ENCODE measurements around the gene LPAR5. TPM values are rescaled to one million over a fixed set of nuclear protein-coding genes. Genes with fewer than 3 reads are reported as not detected.

Gene LPAR5
- total RNA-seq, 1 donor from 2014 or later = 2.1 TPM

DNA sequence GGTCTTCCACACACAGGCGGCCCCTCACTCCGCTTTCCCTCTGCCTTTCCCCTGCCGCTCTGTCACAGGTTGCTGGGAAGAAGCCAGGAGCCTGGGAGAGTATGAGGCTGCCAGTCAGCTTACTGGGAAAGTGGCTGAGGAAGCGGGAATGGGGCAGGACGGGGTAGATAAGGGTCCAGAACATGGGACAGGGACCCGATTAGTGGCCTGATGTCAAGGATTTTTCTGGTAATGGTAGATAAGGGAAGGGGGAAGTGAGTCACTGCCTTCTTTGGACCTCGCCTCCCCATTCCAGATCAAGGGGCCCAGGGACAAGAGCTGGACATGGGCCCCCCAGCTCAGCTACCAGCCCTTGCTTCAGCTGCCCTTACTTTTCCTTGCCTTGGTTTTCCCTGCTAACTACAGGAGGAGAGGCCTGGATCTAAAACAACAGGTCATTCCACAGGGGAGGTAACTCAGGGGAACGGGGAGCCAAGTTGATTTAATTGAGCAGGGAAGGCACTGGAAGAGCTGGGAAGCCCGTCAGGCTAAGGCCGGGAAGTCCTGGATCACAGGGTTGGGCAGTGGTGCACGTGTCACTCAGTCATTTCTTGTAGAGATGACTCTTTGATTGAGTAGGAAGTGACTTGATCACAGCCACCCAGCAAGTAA lies 3.5 kb upstream of the LPAR5 start:
- no peak for FAIRE-seq
- TF ChIP-seq, protein P1, sequence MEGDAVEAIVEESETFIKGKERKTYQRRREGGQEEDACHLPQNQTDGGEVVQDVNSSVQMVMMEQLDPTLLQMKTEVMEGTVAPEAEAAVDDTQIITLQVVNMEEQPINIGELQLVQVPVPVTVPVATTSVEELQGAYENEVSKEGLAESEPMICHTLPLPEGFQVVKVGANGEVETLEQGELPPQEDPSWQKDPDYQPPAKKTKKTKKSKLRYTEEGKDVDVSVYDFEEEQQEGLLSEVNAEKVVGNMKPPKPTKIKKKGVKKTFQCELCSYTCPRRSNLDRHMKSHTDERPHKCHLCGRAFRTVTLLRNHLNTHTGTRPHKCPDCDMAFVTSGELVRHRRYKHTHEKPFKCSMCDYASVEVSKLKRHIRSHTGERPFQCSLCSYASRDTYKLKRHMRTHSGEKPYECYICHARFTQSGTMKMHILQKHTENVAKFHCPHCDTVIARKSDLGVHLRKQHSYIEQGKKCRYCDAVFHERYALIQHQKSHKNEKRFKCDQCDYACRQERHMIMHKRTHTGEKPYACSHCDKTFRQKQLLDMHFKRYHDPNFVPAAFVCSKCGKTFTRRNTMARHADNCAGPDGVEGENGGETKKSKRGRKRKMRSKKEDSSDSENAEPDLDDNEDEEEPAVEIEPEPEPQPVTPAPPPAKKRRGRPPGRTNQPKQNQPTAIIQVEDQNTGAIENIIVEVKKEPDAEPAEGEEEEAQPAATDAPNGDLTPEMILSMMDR (IDR thresholded peaks at IDR 0.05; ENCODE audit: insufficient read depth, low read length, severe bottlenecking) = no peak
- Histone ChIP-seq H3K4me3 (ENCODE audit: low read depth, low read length) (no peak overlapping the region), H3K27me3 (ENCODE audit: control insufficient read depth, insufficient read depth, low read length) (no peaks in the 10 kb centered on the region), H3K36me3 (ENCODE audit: control insufficient read depth, insufficient read depth, low read length) (no peaks in the 10 kb centered on the region)
- no peak for DNase-seq (ENCODE audit: low read depth)

DNA sequence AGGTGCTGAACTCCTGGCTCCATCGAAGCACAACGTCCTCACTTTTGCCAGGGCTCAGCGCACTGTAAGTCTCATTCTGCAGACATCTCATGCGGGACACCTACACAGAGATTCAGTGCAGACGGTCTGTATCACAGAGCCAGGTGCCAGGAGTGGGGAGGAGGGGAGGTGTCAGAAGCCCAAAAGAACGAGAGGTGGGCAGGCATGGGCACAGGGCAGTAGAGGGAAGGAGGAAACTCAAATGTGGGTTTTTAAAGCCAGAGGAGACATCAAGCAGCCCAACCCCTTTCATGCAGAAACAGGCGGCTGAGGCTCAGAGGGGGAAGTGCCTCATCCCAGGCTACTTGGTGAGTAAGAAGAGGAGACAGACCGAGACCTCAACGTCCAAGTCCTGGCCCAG lies 2.5 kb upstream of the LPAR5 start:
- Histone ChIP-seq H3K36me3 (ENCODE audit: control insufficient read depth, insufficient read depth, low read length) (no peaks in the 10 kb centered on the region), H3K4me3 (ENCODE audit: low read depth, low read length) (no peak overlapping the region), H3K27me3 (ENCODE audit: control insufficient read depth, insufficient read depth, low read length) (no peaks in the 10 kb centered on the region)
- TF ChIP-seq, protein P1 (IDR thresholded peaks at IDR 0.05; ENCODE audit: insufficient read depth, low read length, severe bottlenecking) = no peak
- no peak for FAIRE-seq
- no peak for DNase-seq (ENCODE audit: low read depth)

DNA sequence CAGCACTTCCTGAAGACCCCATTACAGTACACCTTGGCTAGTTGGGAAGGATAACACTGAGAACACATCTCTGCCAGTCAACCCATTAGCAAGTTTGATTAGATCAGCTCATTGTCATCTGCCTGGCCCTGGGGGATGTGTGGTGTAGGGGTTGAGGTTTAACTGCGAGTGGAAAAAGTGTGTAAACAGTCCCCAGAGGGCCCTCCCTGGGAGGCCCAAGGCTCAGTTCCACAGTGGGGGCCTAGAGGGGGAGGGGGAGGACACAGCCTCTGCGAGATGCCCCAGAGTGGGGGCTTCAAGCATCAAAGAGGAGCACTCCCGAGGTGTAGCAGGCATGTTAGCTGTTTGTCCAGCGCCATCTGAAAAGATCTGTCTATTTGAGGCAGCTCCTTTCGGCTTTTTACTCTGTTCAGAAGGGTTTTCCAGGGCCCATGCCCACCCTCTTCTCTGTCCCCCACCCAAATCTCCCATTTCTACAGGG lies 344 bp downstream of the LPAR5 start:
- Histone ChIP-seq H3K4me3 (ENCODE audit: low read depth, low read length) (peak overlapping the region; percentile 35), H3K27me3 (ENCODE audit: control insufficient read depth, insufficient read depth, low read length) (no peaks in the 10 kb centered on the region), H3K36me3 (ENCODE audit: control insufficient read depth, insufficient read depth, low read length) (no peaks in the 10 kb centered on the region)
- FAIRE-seq = no peak
- TF ChIP-seq, protein P1 (IDR thresholded peaks at IDR 0.05; ENCODE audit: insufficient read depth, low read length, severe bottlenecking) = no peak
- no peak for DNase-seq (ENCODE audit: low read depth)

GRCh38 chr12:6632026-6632983 lies 3.5 kb downstream of the LPAR5 start:
- Histone ChIP-seq H3K27me3 (ENCODE audit: control insufficient read depth, insufficient read depth, low read length) (no peaks in the 10 kb centered on the region), H3K4me3 (ENCODE audit: low read depth, low read length) (no peak overlapping the region), H3K36me3 (ENCODE audit: control insufficient read depth, insufficient read depth, low read length) (no peaks in the 10 kb centered on the region)
- FAIRE-seq (no peak), DNase-seq (ENCODE audit: low read depth) (no peak)
- TF ChIP-seq, protein P1 (IDR thresholded peaks at IDR 0.05; ENCODE audit: insufficient read depth, low read length, severe bottlenecking) = no peak

GRCh38 chr12:6631549-6631961 lies 4.2 kb downstream of the LPAR5 start:
- H3K4me3 ChIP-seq (ENCODE audit: low read depth, low read length) = no peak overlapping the region
- H3K27me3 ChIP-seq (ENCODE audit: control insufficient read depth, insufficient read depth, low read length) = no peaks in the 10 kb centered on the region
- DNase-seq (ENCODE audit: low read depth) = no peak
- FAIRE-seq = no peak
- TF ChIP-seq, protein P1 (IDR thresholded peaks at IDR 0.05; ENCODE audit: insufficient read depth, low read length, severe bottlenecking) = no peak
- no peaks in the 10 kb centered on the region for H3K36me3 ChIP-seq (ENCODE audit: control insufficient read depth, insufficient read depth, low read length)

All from bronchial epithelial cell (primary cell).